ENCODE measurements around the gene NTM. TPM values are rescaled to one million over a fixed set of nuclear protein-coding genes. Genes with fewer than 3 reads are reported as not detected.

Gene NTM
- total RNA-seq, 2 experiments from 2014 or later: not detected

- no peak overlapping the region for H3K27ac Mint-ChIP-seq
- no peaks in the 10 kb centered on the region for H3K4me1 Mint-ChIP-seq
- H3K4me3 Mint-ChIP-seq: no peak overlapping the region
- H3K9me3 Mint-ChIP-seq: peaks cover 1% of the 10 kb centered on the region
- no peaks in the 10 kb centered on the region for H3K36me3 Mint-ChIP-seq
- DNase-seq (no peak), ATAC-seq (ENCODE audit: low read depth) (no peak)
- H3K27me3 Mint-ChIP-seq: no peaks in the 10 kb centered on the region
- POLR2A ChIA-PET: no interaction called here
These were observed 813.7 kb downstream of the NTM start for GRCh38 chr11:132184079-132184478.

- Mint-ChIP-seq H3K27ac (no peak overlapping the region), H3K4me3 (no peak overlapping the region), H3K27me3 (no peaks in the 10 kb centered on the region), H3K9me3 (no peaks in the 10 kb centered on the region), H3K4me1 (no peaks in the 10 kb centered on the region), H3K36me3 (no peaks in the 10 kb centered on the region)
- POLR2A ChIA-PET: no interaction called here
- DNase-seq (no peak), ATAC-seq (ENCODE audit: low read depth) (no peak)
These were observed 815.5 kb downstream of the NTM start for GRCh38 chr11:132185726-132186592.

GRCh38 chr11:132186699-132187098 lies 816.3 kb downstream of the NTM start:
- Mint-ChIP-seq H3K9me3 (no peaks in the 10 kb centered on the region), H3K4me1 (no peaks in the 10 kb centered on the region), H3K4me3 (no peak overlapping the region), H3K36me3 (no peaks in the 10 kb centered on the region), H3K27ac (no peak overlapping the region), H3K27me3 (no peaks in the 10 kb centered on the region)
- DNase-seq: no peak
- POLR2A ChIA-PET: no interaction called here
- no peak for ATAC-seq (ENCODE audit: low read depth)

GRCh38 chr11:132187386-132187785 lies 817.0 kb downstream of the NTM start:
- Mint-ChIP-seq H3K4me3 (no peak overlapping the region), H3K36me3 (no peaks in the 10 kb centered on the region), H3K27ac (no peak overlapping the region), H3K27me3 (no peaks in the 10 kb centered on the region), H3K9me3 (no peaks in the 10 kb centered on the region), H3K4me1 (no peaks in the 10 kb centered on the region)
- DNase-seq (no peak), ATAC-seq (ENCODE audit: low read depth) (no peak)
- POLR2A ChIA-PET: no interaction called here

GRCh38 chr11:132187814-132188213 lies 817.4 kb downstream of the NTM start:
- POLR2A ChIA-PET: no interaction called here
- Mint-ChIP-seq H3K4me1 (no peaks in the 10 kb centered on the region), H3K27ac (no peak overlapping the region), H3K4me3 (no peak overlapping the region), H3K36me3 (no peaks in the 10 kb centered on the region), H3K9me3 (no peaks in the 10 kb centered on the region), H3K27me3 (no peaks in the 10 kb centered on the region)
- DNase-seq (no peak), ATAC-seq (ENCODE audit: low read depth) (no peak)

GRCh38 chr11:132196928-132197327 lies 826.5 kb downstream of the NTM start:
- POLR2A ChIA-PET: no interaction called here
- no peak for ATAC-seq (ENCODE audit: low read depth)
- H3K4me3 Mint-ChIP-seq: no peak overlapping the region
- H3K36me3 Mint-ChIP-seq: no peaks in the 10 kb centered on the region
- no peak overlapping the region for H3K27ac Mint-ChIP-seq
- no peaks in the 10 kb centered on the region for H3K27me3 Mint-ChIP-seq
- no peak for DNase-seq
- peaks cover 2% of the 10 kb centered on the region for H3K9me3 Mint-ChIP-seq
- H3K4me1 Mint-ChIP-seq: no peaks in the 10 kb centered on the region

- no peak overlapping the region for H3K27ac Mint-ChIP-seq
- no peak overlapping the region for H3K4me3 Mint-ChIP-seq
- H3K9me3 Mint-ChIP-seq: peaks cover 2% of the 10 kb centered on the region
- H3K36me3 Mint-ChIP-seq: no peaks in the 10 kb centered on the region
- H3K4me1 Mint-ChIP-seq: no peaks in the 10 kb centered on the region
- ATAC-seq (ENCODE audit: low read depth) (no peak), DNase-seq (no peak)
- POLR2A ChIA-PET: no interaction called here
- H3K27me3 Mint-ChIP-seq: no peaks in the 10 kb centered on the region
These were observed 830.0 kb downstream of the NTM start for GRCh38 chr11:132200353-132200936.

- DNase-seq (no peak), ATAC-seq (ENCODE audit: low read depth) (no peak)
- Mint-ChIP-seq H3K27ac (no peak overlapping the region), H3K4me3 (no peak overlapping the region), H3K4me1 (no peaks in the 10 kb centered on the region), H3K27me3 (no peaks in the 10 kb centered on the region), H3K9me3 (peaks cover 3% of the 10 kb centered on the region), H3K36me3 (no peaks in the 10 kb centered on the region)
- POLR2A ChIA-PET: no interaction called here
These were observed 832.2 kb downstream of the NTM start for GRCh38 chr11:132202621-132203020.

- Mint-ChIP-seq H3K27me3 (no peaks in the 10 kb centered on the region), H3K9me3 (peaks cover 1% of the 10 kb centered on the region), H3K27ac (no peak overlapping the region), H3K36me3 (no peaks in the 10 kb centered on the region), H3K4me1 (no peaks in the 10 kb centered on the region), H3K4me3 (no peak overlapping the region)
- DNase-seq: no peak
- ATAC-seq (ENCODE audit: low read depth): no peak
- POLR2A ChIA-PET: no interaction called here
These were observed 834.6 kb downstream of the NTM start for GRCh38 chr11:132205006-132205405.

- no peaks in the 10 kb centered on the region for H3K36me3 Mint-ChIP-seq
- peaks cover 1% of the 10 kb centered on the region for H3K9me3 Mint-ChIP-seq
- no peaks in the 10 kb centered on the region for H3K27me3 Mint-ChIP-seq
- no peak overlapping the region for H3K4me3 Mint-ChIP-seq
- H3K27ac Mint-ChIP-seq: no peak overlapping the region
- POLR2A ChIA-PET: no interaction called here
- no peak for DNase-seq
- H3K4me1 Mint-ChIP-seq: no peaks in the 10 kb centered on the region
- ATAC-seq (ENCODE audit: low read depth): no peak
These were observed 835.1 kb downstream of the NTM start for GRCh38 chr11:132205496-132205895.

- Mint-ChIP-seq H3K36me3 (no peaks in the 10 kb centered on the region), H3K4me3 (no peak overlapping the region), H3K9me3 (peaks cover 1% of the 10 kb centered on the region), H3K27me3 (no peaks in the 10 kb centered on the region), H3K27ac (no peak overlapping the region), H3K4me1 (no peaks in the 10 kb centered on the region)
- POLR2A ChIA-PET: no interaction called here
- no peak for ATAC-seq (ENCODE audit: low read depth)
- DNase-seq: no peak
These were observed 836.6 kb downstream of the NTM start for GRCh38 chr11:132206993-132207392.

GRCh38 chr11:132208477-132209055 lies 838.2 kb downstream of the NTM start:
- no peaks in the 10 kb centered on the region for H3K36me3 Mint-ChIP-seq
- H3K4me1 Mint-ChIP-seq: no peaks in the 10 kb centered on the region
- POLR2A ChIA-PET: no interaction called here
- H3K4me3 Mint-ChIP-seq: no peak overlapping the region
- ATAC-seq (ENCODE audit: low read depth) (no peak), DNase-seq (no peak)
- H3K27ac Mint-ChIP-seq: no peak overlapping the region
- no peaks in the 10 kb centered on the region for H3K27me3 Mint-ChIP-seq
- H3K9me3 Mint-ChIP-seq: peaks cover 1% of the 10 kb centered on the region

- POLR2A ChIA-PET: no interaction called here
- H3K36me3 Mint-ChIP-seq: no peaks in the 10 kb centered on the region
These were observed 841.1 kb downstream of the NTM start for GRCh38 chr11:132211479-132211878.

GRCh38 chr11:132217856-132218255 lies 847.4 kb downstream of the NTM start:
- no peak overlapping the region for H3K4me3 Mint-ChIP-seq
- no peaks in the 10 kb centered on the region for H3K36me3 Mint-ChIP-seq
- ATAC-seq (ENCODE audit: low read depth) (no peak), DNase-seq (no peak)
- H3K27me3 Mint-ChIP-seq: no peaks in the 10 kb centered on the region
- no peak overlapping the region for H3K27ac Mint-ChIP-seq
- POLR2A ChIA-PET: no interaction called here
- H3K9me3 Mint-ChIP-seq: peaks cover 1% of the 10 kb centered on the region
- H3K4me1 Mint-ChIP-seq: no peaks in the 10 kb centered on the region

More at GRCh38 chr11:132211479-132211878, 841.1 kb downstream of the NTM start:
- ATAC-seq (ENCODE audit: low read depth) (no peak), DNase-seq (no peak)
- Mint-ChIP-seq H3K4me3 (no peak overlapping the region), H3K9me3 (peaks cover 2% of the 10 kb centered on the region), H3K4me1 (no peaks in the 10 kb centered on the region), H3K27me3 (no peaks in the 10 kb centered on the region), H3K27ac (no peak overlapping the region)
